SK-N-SH (cell line): Measurements from ENCODE around the gene HECTD2. TPM values are rescaled to one million over a fixed set of nuclear protein-coding genes. Genes with fewer than 3 reads are reported as not detected.

Source experiments
- CTCF ChIA-PET: fragments of 300-600, 350-600 bp; formaldehyde crosslinking; extraction: SDS; loops from one replicate; lab custom pipeline; 2021; lab: Yijun Ruan, JAX
- POLR2A ChIA-PET: fragments of 350-600 bp; sonication (Branson Sonifier 250); formaldehyde crosslinking; extraction: SDS; loops from one replicate; lab custom pipeline; 2020; ENCODE audit warnings: antibody characterized with exemption, inconsistent platforms; lab: Yijun Ruan, JAX
- DNase-seq: peaks from one replicate; pipeline ENCODE4 v3.0.0; 2012
- H2AFZ ChIP-seq: fragments of 200-600 bp; sonication (generic); 2 replicates; pipeline ENCODE4 v1.8.1; 2016; ENCODE audit warnings: antibody characterized with exemption, mild to moderate bottlenecking, low read depth
- H3F3A ChIP-seq: fragments of 200-600 bp; sonication (generic); replicated peaks from 2 replicates; pipeline ENCODE3; 2016; ENCODE audit warnings: antibody characterized with exemption, mild to moderate bottlenecking; ENCODE audit not compliant: insufficient read depth
- H3K27ac ChIP-seq, 2 experiments: fragments of 200-500 bp in 1 of 2; fragments of 200-600 bp in 1 of 2; sonication (Bioruptor generic) in 1 of 2; sonication (generic), shearing (Covaris generic) in 1 of 2; 2 replicates each; pipeline versions ENCODE4 v1.5.1 to v1.6.1; 2014 to 2016; ENCODE audit warnings: low read depth in 2 of 2, inconsistent platforms in 1 of 2, low read length in 1 of 2, mild to moderate bottlenecking in 1 of 2, mixed read lengths in 1 of 2
- H3K27me3 ChIP-seq: fragments of 200-600 bp; sonication (generic), shearing (Covaris generic); 2 replicates; pipeline ENCODE4 v1.6.1; 2016; ENCODE audit warnings: mixed run types; ENCODE audit not compliant: insufficient read depth
- H3K36me3 ChIP-seq, 2 experiments: fragments of 200-500 bp in 1 of 2; fragments of 200-600 bp in 1 of 2; sonication (Bioruptor generic) in 1 of 2; sonication (generic) in 1 of 2; replicated peaks in 1 of 2; 2 replicates each; pipeline versions ENCODE3 to v1.5.1; 2014 to 2016; ENCODE audit warnings: low read length in 1 of 2, mild to moderate bottlenecking in 1 of 2; ENCODE audit not compliant: insufficient read depth in 2 of 2, control insufficient read depth in 1 of 2
- H3K4me1 ChIP-seq, 2 experiments: fragments of 200-500 bp in 1 of 2; fragments of 200-600 bp in 1 of 2; sonication (Bioruptor generic) in 1 of 2; sonication (generic), shearing (Covaris generic) in 1 of 2; 2 replicates each; pipeline versions ENCODE4 v1.5.1 to v1.6.1; 2014 to 2016; ENCODE audit warnings: low read depth in 1 of 2, low read length in 1 of 2, mixed run types in 1 of 2; ENCODE audit not compliant: insufficient read depth in 2 of 2, control insufficient read depth in 1 of 2
- H3K4me2 ChIP-seq: fragments of 200-600 bp; sonication (generic), shearing (Covaris generic); 2 replicates; pipeline ENCODE4 v1.6.1; 2017; ENCODE audit warnings: mixed run types
- H3K4me3 ChIP-seq, 2 experiments: fragments of 200-500 bp in 1 of 2; fragments of 200-600 bp in 1 of 2; sonication (Bioruptor generic) in 1 of 2; sonication (generic), shearing (Covaris generic) in 1 of 2; 2 replicates each; pipeline versions ENCODE4 v1.5.1 to v1.8.1; 2014 to 2016; ENCODE audit warnings: low read depth in 2 of 2, inconsistent platforms in 1 of 2, low read length in 1 of 2, mild to moderate bottlenecking in 1 of 2, mixed read lengths in 1 of 2, moderate library complexity in 1 of 2
- H3K79me2 ChIP-seq: fragments of 200-600 bp; sonication (generic); 2 replicates; pipeline ENCODE4 v1.8.1; 2017; ENCODE audit warnings: mild to moderate bottlenecking; ENCODE audit not compliant: insufficient read depth
- H3K9ac ChIP-seq: fragments of 200-600 bp; sonication (generic); 2 replicates; pipeline ENCODE4 v1.6.1; 2017; ENCODE audit warnings: mixed run types
- H3K9me2 ChIP-seq: fragments of 200-600 bp; sonication (generic); 2 replicates; pipeline ENCODE4 v1.6.1; 2017; ENCODE audit warnings: mixed run types
- H3K9me3 ChIP-seq: fragments of 200-600 bp; sonication (generic); 2 replicates; pipeline ENCODE4 v1.6.1; 2017; ENCODE audit warnings: mixed run types, mild to moderate bottlenecking, moderate library complexity
- H4K20me1 ChIP-seq: fragments of 200-600 bp; sonication (generic); 2 replicates; pipeline ENCODE4 v1.6.1; 2017; ENCODE audit warnings: mild to moderate bottlenecking, mixed run types; ENCODE audit not compliant: insufficient read depth
- FOSL2 ChIP-seq: IDR thresholded peaks from 2 replicates; pipeline ENCODE4 v1.4.0; 2012; ENCODE audit warnings: low read depth, mild to moderate bottlenecking, moderate library complexity, borderline replicate concordance
- FOXJ3 ChIP-seq: sonication (generic); formaldehyde crosslinking; IDR thresholded peaks from 2 replicates; pipeline ENCODE4 v1.5.1; 2020; ENCODE audit warnings: mild to moderate bottlenecking, missing genetic modification reagents
- FOXM1 ChIP-seq: IDR thresholded peaks from 2 replicates; pipeline ENCODE4 v1.4.0; 2012; ENCODE audit warnings: low read depth, mild to moderate bottlenecking
- GATA2 ChIP-seq: sonication (generic); formaldehyde crosslinking; IDR thresholded peaks from 2 replicates; pipeline ENCODE4 v1.5.0; 2020; ENCODE audit warnings: mild to moderate bottlenecking, missing genetic modification reagents
- MXI1 ChIP-seq: IDR thresholded peaks from 2 replicates; pipeline ENCODE4 v1.6.1; 2012; ENCODE audit warnings: mild to moderate bottlenecking, low read depth, low read length, improper control_type of control experiment
- NRF1 ChIP-seq: IDR thresholded peaks from 2 replicates; pipeline ENCODE4 v1.6.1; 2012; ENCODE audit warnings: low read depth, mild to moderate bottlenecking, low read length
- RAD21 ChIP-seq: IDR thresholded peaks from 2 replicates; pipeline ENCODE4 v1.6.1; 2012; ENCODE audit warnings: mild to moderate bottlenecking, low read length
- RXRA ChIP-seq: IDR thresholded peaks from 2 replicates; pipeline ENCODE4 v1.4.0; 2012; ENCODE audit warnings: low read depth, mild to moderate bottlenecking, borderline replicate concordance
- SMC3 ChIP-seq: IDR thresholded peaks from 2 replicates; pipeline ENCODE4 v1.6.1; 2012; ENCODE audit warnings: low read depth, low read length, improper control_type of control experiment
- TAF1 ChIP-seq: IDR thresholded peaks from 2 replicates; pipeline ENCODE4 v1.6.1; 2012; ENCODE audit warnings: low read depth, mild to moderate bottlenecking, low read length, moderate library complexity, borderline replicate concordance
- TCF12 ChIP-seq: IDR thresholded peaks from 2 replicates; pipeline ENCODE4 v1.4.0; 2012
- WGBS: methylation state at CpG from one replicate; pipeline ENCODE4 v1.1.6; 2017; ENCODE audit warnings: low lambda C conversion rate; 5-methylcytosine and 5-hydroxymethylcytosine counted together
- polyA plus RNA-seq, 3 experiments: library from polyadenylated mRNA; depleted of rRNA; stranded (reverse); fragments of >200 nt; gene quantifications; 2 replicates each; pipeline ENCODE4 v1.2.3, GENCODE V29; 2012
- TF ChIP-seq, protein P1 (sequence below): IDR thresholded peaks from 2 replicates; pipeline ENCODE4 v1.6.1; 2012; ENCODE audit warnings: mild to moderate bottlenecking, low read depth, low read length, moderate library complexity
- TF ChIP-seq, protein P2 (sequence below): IDR thresholded peaks from 2 replicates; pipeline ENCODE4 v1.4.0; 2012; ENCODE audit warnings: low read depth, borderline replicate concordance
- TF ChIP-seq, protein P3 (sequence below): fragments of 150-350 bp; IDR thresholded peaks from 2 replicates; pipeline ENCODE4 v1.6.1; 2017; ENCODE audit warnings: antibody characterized with exemption, low read length, low read depth, borderline replicate concordance

The HECTD2 gene
- polyA plus RNA-seq, 1 of the 3 experiments (the other 2 are of a cell fraction), result 4.1 TPM

DNA sequence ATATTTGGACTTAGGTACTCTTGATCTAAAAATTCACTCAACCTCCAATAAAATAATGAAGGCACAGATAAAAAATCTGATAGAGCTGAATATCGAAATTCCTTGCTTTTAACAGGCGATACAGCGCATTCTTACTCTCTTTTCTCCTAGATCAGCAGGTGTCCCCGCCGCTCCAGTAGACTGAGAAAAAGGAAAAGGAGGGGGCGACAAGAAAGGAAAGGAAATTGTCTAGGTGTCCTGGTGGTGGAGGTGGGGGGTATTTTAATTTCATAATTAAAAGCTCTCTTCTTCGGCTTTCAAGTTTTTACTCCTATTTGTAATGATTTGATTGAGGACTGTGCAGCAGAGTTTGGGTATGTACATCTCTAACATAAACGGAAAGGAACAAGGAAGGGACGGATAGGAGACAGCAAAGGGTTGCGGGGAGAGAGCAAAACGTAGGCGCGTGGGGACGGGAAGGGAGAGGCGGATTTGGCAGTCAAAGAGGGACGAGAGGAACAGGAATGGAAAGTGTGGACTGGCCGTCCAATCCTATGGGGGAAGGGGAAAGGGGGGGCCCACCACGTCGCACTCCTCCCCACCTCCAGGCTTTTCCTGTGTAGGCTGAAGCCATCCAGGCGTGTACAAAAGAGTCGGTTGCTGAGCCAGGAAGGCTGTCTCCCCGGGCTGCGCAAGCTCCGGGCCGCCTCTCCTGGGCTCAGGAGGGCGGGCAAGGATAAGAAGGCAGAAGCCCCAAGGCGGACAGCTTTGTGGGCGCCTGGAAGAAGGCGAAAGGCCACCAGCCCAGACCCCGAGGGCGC, 875 bp upstream of the HECTD2 start (continued):
- TF ChIP-seq, protein P1, sequence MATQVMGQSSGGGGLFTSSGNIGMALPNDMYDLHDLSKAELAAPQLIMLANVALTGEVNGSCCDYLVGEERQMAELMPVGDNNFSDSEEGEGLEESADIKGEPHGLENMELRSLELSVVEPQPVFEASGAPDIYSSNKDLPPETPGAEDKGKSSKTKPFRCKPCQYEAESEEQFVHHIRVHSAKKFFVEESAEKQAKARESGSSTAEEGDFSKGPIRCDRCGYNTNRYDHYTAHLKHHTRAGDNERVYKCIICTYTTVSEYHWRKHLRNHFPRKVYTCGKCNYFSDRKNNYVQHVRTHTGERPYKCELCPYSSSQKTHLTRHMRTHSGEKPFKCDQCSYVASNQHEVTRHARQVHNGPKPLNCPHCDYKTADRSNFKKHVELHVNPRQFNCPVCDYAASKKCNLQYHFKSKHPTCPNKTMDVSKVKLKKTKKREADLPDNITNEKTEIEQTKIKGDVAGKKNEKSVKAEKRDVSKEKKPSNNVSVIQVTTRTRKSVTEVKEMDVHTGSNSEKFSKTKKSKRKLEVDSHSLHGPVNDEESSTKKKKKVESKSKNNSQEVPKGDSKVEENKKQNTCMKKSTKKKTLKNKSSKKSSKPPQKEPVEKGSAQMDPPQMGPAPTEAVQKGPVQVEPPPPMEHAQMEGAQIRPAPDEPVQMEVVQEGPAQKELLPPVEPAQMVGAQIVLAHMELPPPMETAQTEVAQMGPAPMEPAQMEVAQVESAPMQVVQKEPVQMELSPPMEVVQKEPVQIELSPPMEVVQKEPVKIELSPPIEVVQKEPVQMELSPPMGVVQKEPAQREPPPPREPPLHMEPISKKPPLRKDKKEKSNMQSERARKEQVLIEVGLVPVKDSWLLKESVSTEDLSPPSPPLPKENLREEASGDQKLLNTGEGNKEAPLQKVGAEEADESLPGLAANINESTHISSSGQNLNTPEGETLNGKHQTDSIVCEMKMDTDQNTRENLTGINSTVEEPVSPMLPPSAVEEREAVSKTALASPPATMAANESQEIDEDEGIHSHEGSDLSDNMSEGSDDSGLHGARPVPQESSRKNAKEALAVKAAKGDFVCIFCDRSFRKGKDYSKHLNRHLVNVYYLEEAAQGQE, result 0 out of 2 replicates have a peak, but pooled peaks have one; percentile 16
- TF ChIP-seq SMC3, result peak; percentile 21; the same call in 1 of the 2 replicates
- no peak for TF ChIP-seq FOXM1
- TF ChIP-seq FOSL2, result no peak
- peak; percentile 61 for TF ChIP-seq MXI1
- peak; percentile 82 for TF ChIP-seq TAF1
- TF ChIP-seq GATA2, result no peak
- TF ChIP-seq NRF1, result 0 out of 2 replicates have a peak, but pooled peaks have one; percentile 43
- 0 out of 2 replicates have a peak, but pooled peaks have one; percentile 58 for TF ChIP-seq FOXJ3
- no peak for TF ChIP-seq TCF12
- peak; percentile 42 for TF ChIP-seq RAD21
- TF ChIP-seq RXRA, result no peak

DNA sequence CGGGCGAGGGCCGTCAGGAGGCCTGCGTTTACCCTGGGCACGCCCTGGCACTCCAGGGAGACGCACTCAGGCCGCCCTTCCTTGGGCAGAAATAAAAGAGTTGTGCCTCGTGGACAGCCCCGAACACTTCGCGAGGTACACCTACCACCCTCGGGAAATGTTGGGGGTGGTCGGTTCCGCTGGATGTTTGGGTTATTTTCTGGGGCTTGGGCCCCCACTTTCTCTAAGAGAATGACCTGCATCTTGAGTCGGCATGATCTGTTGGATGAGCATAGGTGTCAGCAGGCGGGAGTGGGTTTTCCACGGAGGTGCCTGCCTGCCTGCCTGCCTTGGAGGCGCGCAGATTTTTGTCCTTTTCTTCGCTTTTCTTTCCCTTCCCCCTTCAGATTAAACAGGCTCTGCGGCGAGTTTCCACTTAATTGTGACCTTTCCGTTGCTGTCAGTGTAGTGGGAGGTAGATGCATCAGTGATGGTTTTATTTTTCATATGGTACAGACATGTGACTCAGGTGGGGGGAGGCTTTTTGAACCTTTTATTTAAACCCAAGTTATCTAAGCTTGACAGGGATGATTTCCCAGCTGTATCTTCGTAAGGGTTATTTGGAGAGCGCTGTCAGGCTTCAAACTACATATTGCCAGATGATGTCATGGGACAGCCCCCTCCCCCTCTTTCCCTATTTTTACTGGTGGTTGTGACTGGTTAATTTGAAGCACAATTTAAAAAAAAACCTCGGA, 661 bp downstream of the HECTD2 start:
- CTCF ChIA-PET, result interaction anchor here (0.6 to 1.9 kb wide), 5 partner anchors 23 to 550 kb away, joined by 3 to 12 read pairs (median 4); no protein-coding TSS in a partner anchor
- Histone ChIP-seq H3K9me3 (no peaks in the 10 kb centered on the region), H3K36me3 (no peaks in the 10 kb centered on the region), H3K4me1 (peaks cover 3 to 22% of the 10 kb centered on the region in 2 experiments; a peak in 3 of 4 replicates), H3K4me2 (peak overlapping the region; percentile 88), H3K27me3 (no peaks in the 10 kb centered on the region), H3F3A (peaks cover 11% of the 10 kb centered on the region), H3K4me3 (peak overlapping the region; percentile 82 to 83), H2AFZ (peak overlapping the region; percentile 87), H3K9me2 (no peaks in the 10 kb centered on the region), H3K27ac (peak overlapping the region; percentile 96 to 99), H3K9ac (peak overlapping the region; percentile 98), H3K79me2 (peaks cover 49% of the 10 kb centered on the region), H4K20me1 (no peaks in the 10 kb centered on the region)
- DNase-seq, result peak; percentile 22
- TF ChIP-seq, protein P2, sequence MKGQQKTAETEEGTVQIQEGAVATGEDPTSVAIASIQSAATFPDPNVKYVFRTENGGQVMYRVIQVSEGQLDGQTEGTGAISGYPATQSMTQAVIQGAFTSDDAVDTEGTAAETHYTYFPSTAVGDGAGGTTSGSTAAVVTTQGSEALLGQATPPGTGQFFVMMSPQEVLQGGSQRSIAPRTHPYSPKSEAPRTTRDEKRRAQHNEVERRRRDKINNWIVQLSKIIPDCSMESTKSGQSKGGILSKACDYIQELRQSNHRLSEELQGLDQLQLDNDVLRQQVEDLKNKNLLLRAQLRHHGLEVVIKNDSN, result peak; percentile 18; the same call in 1 of the 2 replicates
- TF ChIP-seq, protein P3, sequence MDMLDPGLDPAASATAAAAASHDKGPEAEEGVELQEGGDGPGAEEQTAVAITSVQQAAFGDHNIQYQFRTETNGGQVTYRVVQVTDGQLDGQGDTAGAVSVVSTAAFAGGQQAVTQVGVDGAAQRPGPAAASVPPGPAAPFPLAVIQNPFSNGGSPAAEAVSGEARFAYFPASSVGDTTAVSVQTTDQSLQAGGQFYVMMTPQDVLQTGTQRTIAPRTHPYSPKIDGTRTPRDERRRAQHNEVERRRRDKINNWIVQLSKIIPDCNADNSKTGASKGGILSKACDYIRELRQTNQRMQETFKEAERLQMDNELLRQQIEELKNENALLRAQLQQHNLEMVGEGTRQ, result no peak
- WGBS, result 20% methylated on average over 18 of the region's 26 CpGs
- POLR2A ChIA-PET, result interaction anchor here (1.6 kb wide), 1 partner anchor 29 kb away, joined by 4 read pairs; no protein-coding TSS in a partner anchor
